ENCODE measurements around the gene ATG9A. TPM values are rescaled to one million over a fixed set of nuclear protein-coding genes. Genes with fewer than 3 reads are reported as not detected.

The ATG9A gene
- polyA plus RNA-seq = 24.5 and 24.6 TPM in 2 replicates

DNA sequence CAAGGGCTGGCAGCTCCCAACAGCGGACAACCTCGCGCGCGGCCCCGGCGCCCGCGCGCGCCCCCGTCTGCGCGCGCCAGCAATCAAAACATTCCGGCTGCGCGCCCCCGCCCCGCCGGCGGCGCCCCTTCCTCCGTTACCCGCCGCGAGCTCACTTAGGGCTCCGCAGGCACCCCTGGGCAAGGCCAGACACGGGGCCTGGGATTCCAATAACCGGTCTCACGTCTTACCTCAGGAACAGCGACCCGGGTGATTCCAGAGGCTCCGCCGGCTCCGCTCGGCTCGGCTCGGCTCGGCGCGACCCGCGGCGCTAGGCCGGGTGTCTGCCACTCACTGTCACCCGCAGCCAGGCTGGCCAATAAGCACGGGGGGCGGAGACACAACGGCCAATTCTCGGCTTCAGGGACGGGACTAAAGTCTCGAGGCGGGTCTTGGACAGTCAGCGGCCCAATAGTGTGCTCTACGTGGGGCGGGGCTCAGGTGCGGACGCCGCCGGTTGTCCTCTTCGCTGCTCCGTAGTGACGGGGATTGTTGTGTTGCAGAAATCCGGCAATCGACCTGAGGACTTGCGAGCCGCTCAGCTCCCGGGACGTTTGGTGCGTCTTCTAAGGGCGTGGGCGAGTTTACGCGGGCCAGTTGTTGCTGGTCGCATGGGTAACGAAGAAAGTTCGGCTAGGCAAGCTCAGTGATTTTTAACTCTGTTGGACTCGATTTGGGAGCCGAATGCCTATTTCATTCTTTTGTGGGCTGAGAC is at the start of gene ATG9A, which contains the start of gene ANKZF1:
Gene ATG9A, minus strand, starts transcription at position 332 of the 754 bp plus-strand sequence. CDS start 1,612 bp downstream, outside the sequence.
Gene ANKZF1, plus strand, starts transcription at position 502 of the 754 bp plus-strand sequence. CDS start 452 bp downstream, outside the sequence.

DNA sequence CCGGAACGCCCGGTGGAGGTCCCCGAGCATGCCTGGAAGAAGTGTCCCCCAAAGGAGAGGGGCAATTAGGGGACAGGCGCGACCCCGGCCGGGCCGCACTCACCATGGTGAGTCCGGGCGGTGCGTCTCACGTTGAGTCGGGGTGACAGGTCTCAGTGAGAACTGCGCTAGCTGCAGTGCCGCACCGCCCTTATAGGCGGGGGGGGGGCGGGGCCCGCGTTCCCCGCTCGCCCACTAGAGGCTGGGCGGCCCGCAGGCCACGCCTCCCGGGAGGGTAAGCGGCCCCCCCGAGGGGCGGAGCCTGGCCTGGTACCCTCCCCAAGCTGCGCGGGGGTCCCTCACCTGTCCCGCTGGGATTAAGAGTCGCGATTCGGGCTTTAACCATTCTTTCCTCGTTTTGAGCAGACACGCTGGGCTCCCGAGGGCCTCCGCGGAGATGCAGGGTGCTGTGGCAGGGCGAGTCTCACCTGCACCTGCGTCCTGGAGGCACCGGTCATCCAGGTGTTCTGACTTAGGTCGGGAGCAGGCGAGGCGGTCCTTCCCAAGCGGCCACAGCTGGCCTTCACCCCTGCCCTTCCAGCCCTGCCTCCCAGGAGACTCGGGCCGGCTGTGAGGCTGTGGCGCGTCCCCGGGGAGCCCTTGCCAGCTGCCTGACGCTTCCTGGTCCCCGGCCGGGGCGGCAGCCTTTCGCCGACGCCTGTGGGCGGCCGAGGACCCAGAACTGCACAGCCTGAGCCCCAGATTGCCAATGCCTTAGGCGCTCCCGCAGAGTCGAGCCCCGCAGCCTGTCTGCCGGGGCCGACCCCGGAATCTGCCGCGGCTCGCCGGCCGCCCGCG is 24.5 kb upstream of the ATG9A start, which contains the start of gene TUBA4A:
Gene TUBA4A, minus strand, starts transcription at position 166 of the 837 bp plus-strand sequence. Its CDS starts 60 bp downstream, at position 106.

GRCh38 chr2:219252900-219253752 is 23.7 kb upstream of the ATG9A start, which contains the start of gene TUBA4B:
TUBA4B (plus strand) TSS chr2:219253243; CDS start chr2:219253408, 165 bp downstream.

GRCh38 chr2:219245148-219245898 is 15.9 kb upstream of the ATG9A start, which contains the start of the genes GLB1L and STK16:
GLB1L (minus strand) TSS chr2:219245444; CDS start chr2:219243573, 1,871 bp downstream.
STK16 (plus strand) TSS chr2:219245479; CDS start chr2:219246000, 521 bp downstream.

GRCh38 chr2:219218732-219219701 is 10.4 kb downstream of the ATG9A start, which contains the start of gene ABCB6:
ABCB6 (minus strand) TSS chr2:219218958; CDS start chr2:219218673, 285 bp downstream.

GRCh38 chr2:219206328-219207133 is 22.9 kb downstream of the ATG9A start, which contains the start of gene ZFAND2B:
ZFAND2B (plus strand) TSS chr2:219206782; CDS start chr2:219206988, 206 bp downstream.

DNA sequence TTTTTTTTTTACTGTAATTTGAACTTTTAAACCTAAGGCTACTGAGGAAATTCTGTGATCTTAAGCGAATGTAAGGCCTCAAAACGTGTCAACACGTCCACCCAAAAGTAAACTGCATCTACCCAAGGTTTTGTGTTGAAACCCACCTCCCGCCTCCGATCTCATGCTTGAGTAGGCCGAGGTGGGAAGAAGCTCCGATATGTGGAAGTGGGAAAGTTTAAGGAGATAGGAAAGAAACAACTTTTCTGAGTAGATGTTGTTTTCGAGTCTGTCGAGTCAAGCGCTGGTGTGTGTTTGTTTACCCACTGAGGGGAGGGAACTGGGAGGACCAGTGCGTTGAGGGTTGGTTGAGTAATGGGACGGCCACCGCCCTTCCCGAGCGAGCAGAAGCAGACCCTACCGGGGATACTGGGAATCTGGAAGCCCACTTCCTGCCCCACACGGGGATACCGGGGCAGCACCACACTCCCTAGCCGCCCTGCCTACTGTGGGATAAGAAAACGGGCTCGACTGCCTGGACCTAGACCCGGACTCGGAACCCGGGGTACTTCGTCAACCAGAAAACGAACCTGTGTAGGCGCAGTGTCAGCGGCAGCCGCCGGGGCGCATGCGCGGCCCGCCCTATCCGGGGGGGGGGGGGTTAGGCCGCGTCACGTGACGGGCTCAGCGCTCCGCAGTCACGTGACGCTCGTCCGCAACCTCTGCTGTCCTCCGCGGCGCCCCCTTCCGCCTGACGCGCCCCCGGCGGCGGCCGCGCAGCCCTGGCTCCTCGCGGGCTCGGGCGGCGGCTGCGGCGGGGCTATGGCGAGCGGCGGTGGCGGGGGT is 51.7 kb downstream of the ATG9A start, which contains the start of gene RETREG2:
Gene RETREG2, plus strand, starts transcription at position 724 of the 825 bp plus-strand sequence. Its CDS starts 78 bp downstream, at position 802.

GRCh38 chr2:219176818-219177551 is 52.5 kb downstream of the ATG9A start, which contains the start of gene CNPPD1:
CNPPD1 (minus strand) TSS chr2:219176925; CDS start chr2:219176828, 97 bp downstream.

DNA sequence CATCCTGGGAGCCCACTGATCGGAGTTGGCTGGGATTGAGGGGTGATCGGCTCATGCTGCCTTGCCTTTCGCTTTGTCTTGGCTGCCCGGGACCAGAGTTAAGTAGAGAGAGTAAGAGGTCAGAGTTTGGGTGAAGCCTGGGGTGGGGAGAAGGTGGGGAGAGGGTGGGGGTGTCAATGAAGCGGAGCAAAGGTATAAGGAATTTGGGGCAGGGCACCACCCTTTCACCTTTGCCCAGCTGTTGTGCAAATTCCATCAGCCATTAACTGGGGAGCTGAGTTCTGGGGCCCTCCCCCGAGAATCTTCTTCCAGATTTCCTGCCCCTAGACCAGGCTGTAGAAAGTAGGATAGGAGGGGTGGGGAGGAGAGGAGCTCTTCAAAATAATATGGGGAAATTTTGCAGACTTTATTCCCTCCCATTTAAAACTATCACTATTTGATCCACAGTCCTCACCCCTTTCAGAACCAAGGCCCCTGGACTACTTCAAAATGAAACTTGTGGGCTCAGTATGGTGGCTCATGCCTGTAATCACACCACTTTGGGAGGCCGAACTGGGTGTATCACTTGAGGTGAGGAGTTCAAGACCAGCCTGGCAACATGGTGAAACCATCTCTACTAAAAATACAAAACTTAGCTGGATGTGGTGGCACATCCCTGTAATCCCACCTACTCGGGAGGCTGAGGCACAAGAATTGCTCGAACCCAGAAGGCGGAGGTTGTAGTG is 59.3 kb downstream of the ATG9A start, which contains the start of gene SLC23A3:
Gene SLC23A3, minus strand, starts transcription at position 100 of the 725 bp plus-strand sequence. Its CDS starts 45 bp downstream, at position 55.

Other genes with a start within 250 kb of the ATG9A start
- gene FEV, start 244.5 kb downstream of the ATG9A start, polyA plus RNA-seq = not detected in 2 replicates
- gene CRYBA2, start 236.2 kb downstream of the ATG9A start, polyA plus RNA-seq = not detected in 2 replicates
- gene CFAP65, start 188.1 kb downstream of the ATG9A start, polyA plus RNA-seq = 2.5 TPM in 1 of 2 replicates, not detected in the other
- not detected in 2 replicates for gene IHH, start 168.7 kb downstream of the ATG9A start, polyA plus RNA-seq
- gene NHEJ1, start 68.8 kb downstream of the ATG9A start, polyA plus RNA-seq = 7.2 and 8.3 TPM in 2 replicates
- gene SLC23A3, start 59.6 kb downstream of the ATG9A start, polyA plus RNA-seq = not detected in 2 replicates
- gene CNPPD1, start 52.7 kb downstream of the ATG9A start, polyA plus RNA-seq = 4.6 and 9.5 TPM in 2 replicates
- gene RETREG2, start 51.4 kb downstream of the ATG9A start, polyA plus RNA-seq = 43.3 and 81.2 TPM in 2 replicates
- 6.2 and 7.7 TPM in 2 replicates for gene ZFAND2B, start 22.9 kb downstream of the ATG9A start, polyA plus RNA-seq
- 23.5 and 25.0 TPM in 2 replicates for gene ABCB6, start 10.7 kb downstream of the ATG9A start, polyA plus RNA-seq
- gene ANKZF1, start 170 bp upstream of the ATG9A start, polyA plus RNA-seq = 11.0 and 12.0 TPM in 2 replicates
- gene GLB1L, start 15.8 kb upstream of the ATG9A start, polyA plus RNA-seq = 0.46 and 3.0 TPM in 2 replicates
- gene STK16, start 15.8 kb upstream of the ATG9A start, polyA plus RNA-seq = 2.6 and 9.3 TPM in 2 replicates
- not detected in 2 replicates for gene TUBA4B, start 23.6 kb upstream of the ATG9A start, polyA plus RNA-seq
- gene TUBA4A, start 24.3 kb upstream of the ATG9A start, polyA plus RNA-seq = 297 and 356 TPM in 2 replicates
- 16.3 and 37.3 TPM in 2 replicates for gene DNAJB2, start 49.7 kb upstream of the ATG9A start, polyA plus RNA-seq
- gene PTPRN, start 79.8 kb upstream of the ATG9A start, polyA plus RNA-seq = 89.5 and 103 TPM in 2 replicates
- 6.5 TPM in 1 of 2 replicates, not detected in the other for gene RESP18, start 103.1 kb upstream of the ATG9A start, polyA plus RNA-seq
- 14.2 and 14.7 TPM in 2 replicates for gene DNPEP, start 158.3 kb upstream of the ATG9A start, polyA plus RNA-seq
- gene DES, start 188.7 kb upstream of the ATG9A start, polyA plus RNA-seq = not detected in 2 replicates
- 1.5 and 3.0 TPM in 2 replicates for gene SPEG, start 205.2 kb upstream of the ATG9A start, polyA plus RNA-seq

Data from Purkinje cell (primary cell).